ENCODE data around the gene ITPR1. TPM values are rescaled to one million over a fixed set of nuclear protein-coding genes. Genes with fewer than 3 reads are reported as not detected.

ITPR1 gene
- polyA plus RNA-seq, 2 of the 4 experiments (the other 2 are of a cell fraction) = 2.8 to 9.6 TPM

DNA sequence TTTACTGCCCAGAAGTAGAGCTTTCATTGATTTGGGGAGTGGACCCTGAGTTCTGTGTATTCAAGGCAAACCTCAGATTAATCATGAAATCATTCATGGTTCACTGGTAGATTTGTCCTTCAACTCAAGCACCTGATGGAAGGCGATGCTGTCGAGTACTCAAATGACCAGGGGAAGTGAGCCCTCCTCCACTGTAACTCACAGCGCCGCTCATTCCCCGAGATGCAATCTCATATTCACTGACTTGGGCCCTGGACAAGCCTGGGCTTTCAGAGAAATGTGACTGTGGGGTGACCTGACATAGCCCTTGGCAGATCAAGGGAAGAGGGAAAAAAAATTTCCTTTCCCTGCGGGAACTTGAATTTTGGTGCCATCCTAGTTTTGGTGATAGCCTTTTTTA is 329.4 kb downstream of the ITPR1 start:
- no peak for ATAC-seq
- H3K4me1 ChIP-seq = peaks cover 43% of the 10 kb centered on the region
- TF ChIP-seq, protein P1, sequence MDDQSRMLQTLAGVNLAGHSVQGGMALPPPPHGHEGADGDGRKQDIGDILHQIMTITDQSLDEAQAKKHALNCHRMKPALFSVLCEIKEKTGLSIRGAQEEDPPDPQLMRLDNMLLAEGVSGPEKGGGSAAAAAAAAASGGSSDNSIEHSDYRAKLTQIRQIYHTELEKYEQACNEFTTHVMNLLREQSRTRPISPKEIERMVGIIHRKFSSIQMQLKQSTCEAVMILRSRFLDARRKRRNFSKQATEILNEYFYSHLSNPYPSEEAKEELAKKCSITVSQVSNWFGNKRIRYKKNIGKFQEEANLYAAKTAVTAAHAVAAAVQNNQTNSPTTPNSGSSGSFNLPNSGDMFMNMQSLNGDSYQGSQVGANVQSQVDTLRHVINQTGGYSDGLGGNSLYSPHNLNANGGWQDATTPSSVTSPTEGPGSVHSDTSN (IDR thresholded peaks at IDR 0.05) = no peak
- no peak for TF ChIP-seq CBX2 (IDR thresholded peaks at IDR 0.05; ENCODE audit: borderline replicate concordance, low read depth)
- TF ChIP-seq EHMT2 (IDR thresholded peaks at IDR 0.05; ENCODE audit: low read depth) = no peak
- POLR2A ChIA-PET = no interaction called here
- 0 out of 6 replicates have a peak overlapping the region, but pooled peaks of 1 of the 2 experiments have one; percentile 20 for H3K27ac ChIP-seq
- FAIRE-seq = no peak
- no peak for DNase-seq (ENCODE audit: low read depth in 1 of 2, low spot score in 1 of 2)
- peaks cover 12% of the 10 kb centered on the region for H3K9me3 ChIP-seq
- H3K4me3 ChIP-seq = no peak overlapping the region
- no peak overlapping the region for H3K4me2 ChIP-seq
- CTCF ChIA-PET = interaction anchor here (1.4 to 1.6 kb wide), 2 partner anchors 111 to 204 kb away, joined by 3 to 7 read pairs; no protein-coding TSS in a partner anchor
- 96% methylated on average over 6 of the region's 6 CpGs for WGBS (ENCODE audit: missing lambda C conversion rate)

DNA sequence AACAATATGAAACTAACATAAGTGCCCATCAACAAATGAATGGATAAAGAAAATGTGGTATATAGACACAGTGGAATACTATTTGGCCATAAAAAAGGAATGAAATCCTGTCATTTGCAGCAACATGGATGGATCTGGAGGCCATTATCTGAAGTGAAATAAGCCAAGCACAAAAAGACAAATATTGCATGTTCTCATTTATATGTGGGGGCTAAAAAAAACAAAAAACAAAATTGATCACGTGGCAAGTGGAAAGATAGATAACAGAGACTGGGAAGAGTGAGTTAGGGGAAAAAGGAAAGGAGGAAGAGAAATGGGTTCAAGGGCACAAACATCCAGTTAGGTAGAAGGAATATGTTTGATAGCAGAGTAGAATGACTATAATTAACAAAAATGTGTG is 330.2 kb downstream of the ITPR1 start:
- WGBS (ENCODE audit: missing lambda C conversion rate) = 88% methylated on average over 1 of the region's 1 CpG
- FAIRE-seq (no peak), DNase-seq (ENCODE audit: low read depth in 1 of 2, low spot score in 1 of 2) (no peak), ATAC-seq (no peak)
- Histone ChIP-seq H3K4me2 (no peak overlapping the region), H3K4me3 (no peak overlapping the region), H3K9me3 (peaks cover 4% of the 10 kb centered on the region; the same call in 2 of the 3 replicates), H3K4me1 (peaks cover 51% of the 10 kb centered on the region), H3K27ac (peak overlapping the region in 1 of 2 experiments; percentile 87; a peak in 2 of 6 replicates)
- ChIA-PET POLR2A (no interaction called here), CTCF (interaction anchor here (1.1 to 1.6 kb wide), 2 partner anchors 101 to 203 kb away, joined by 3 to 7 read pairs; no protein-coding TSS in a partner anchor)
- TF ChIP-seq, protein P2, sequence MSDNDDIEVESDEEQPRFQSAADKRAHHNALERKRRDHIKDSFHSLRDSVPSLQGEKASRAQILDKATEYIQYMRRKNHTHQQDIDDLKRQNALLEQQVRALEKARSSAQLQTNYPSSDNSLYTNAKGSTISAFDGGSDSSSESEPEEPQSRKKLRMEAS (IDR thresholded peaks at IDR 0.05) = no peak
- TF ChIP-seq RARB (CRISPR knock-in tag; IDR thresholded peaks at IDR 0.05) (no peak), BHLHE40 (IDR thresholded peaks at IDR 0.05; ENCODE audit: low read depth, low read length) (no peak), EHMT2 (IDR thresholded peaks at IDR 0.05; ENCODE audit: low read depth) (no peak), FOSL2 (IDR thresholded peaks at IDR 0.05) (no peak), FOSL2 (CRISPR knock-in tag; IDR thresholded peaks at IDR 0.05) (no peak), GATA3 (IDR thresholded peaks at IDR 0.05; ENCODE audit: borderline replicate concordance) (no peak), RFX5 (IDR thresholded peaks at IDR 0.05) (no peak), HEYL (CRISPR knock-in tag; IDR thresholded peaks at IDR 0.05) (no peak), ZFP36 (IDR thresholded peaks at IDR 0.05; ENCODE audit: borderline replicate concordance, partially characterized antibody) (no peak), TP53 (CRISPR knock-in tag; IDR thresholded peaks at IDR 0.05) (no peak), ESRRA (IDR thresholded peaks at IDR 0.05; ENCODE audit: borderline replicate concordance, low read length) (no peak), MAZ (IDR thresholded peaks at IDR 0.05; ENCODE audit: borderline replicate concordance, low read depth, low read length) (no peak), FOXS1 (CRISPR knock-in tag; IDR thresholded peaks at IDR 0.05) (no peak), ZSCAN20 (CRISPR knock-in tag; IDR thresholded peaks at IDR 0.05) (no peak), CEBPB (IDR thresholded peaks at IDR 0.05) (no peak), RNF2 (IDR thresholded peaks at IDR 0.05; ENCODE audit: borderline replicate concordance, low read depth) (no peak)
- TF ChIP-seq, protein P3, sequence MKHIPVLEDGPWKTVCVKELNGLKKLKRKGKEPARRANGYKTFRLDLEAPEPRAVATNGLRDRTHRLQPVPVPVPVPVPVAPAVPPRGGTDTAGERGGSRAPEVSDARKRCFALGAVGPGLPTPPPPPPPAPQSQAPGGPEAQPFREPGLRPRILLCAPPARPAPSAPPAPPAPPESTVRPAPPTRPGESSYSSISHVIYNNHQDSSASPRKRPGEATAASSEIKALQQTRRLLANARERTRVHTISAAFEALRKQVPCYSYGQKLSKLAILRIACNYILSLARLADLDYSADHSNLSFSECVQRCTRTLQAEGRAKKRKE (CRISPR knock-in tag; IDR thresholded peaks at IDR 0.05; ENCODE audit: low read depth) = no peak
- TF ChIP-seq, protein P4, sequence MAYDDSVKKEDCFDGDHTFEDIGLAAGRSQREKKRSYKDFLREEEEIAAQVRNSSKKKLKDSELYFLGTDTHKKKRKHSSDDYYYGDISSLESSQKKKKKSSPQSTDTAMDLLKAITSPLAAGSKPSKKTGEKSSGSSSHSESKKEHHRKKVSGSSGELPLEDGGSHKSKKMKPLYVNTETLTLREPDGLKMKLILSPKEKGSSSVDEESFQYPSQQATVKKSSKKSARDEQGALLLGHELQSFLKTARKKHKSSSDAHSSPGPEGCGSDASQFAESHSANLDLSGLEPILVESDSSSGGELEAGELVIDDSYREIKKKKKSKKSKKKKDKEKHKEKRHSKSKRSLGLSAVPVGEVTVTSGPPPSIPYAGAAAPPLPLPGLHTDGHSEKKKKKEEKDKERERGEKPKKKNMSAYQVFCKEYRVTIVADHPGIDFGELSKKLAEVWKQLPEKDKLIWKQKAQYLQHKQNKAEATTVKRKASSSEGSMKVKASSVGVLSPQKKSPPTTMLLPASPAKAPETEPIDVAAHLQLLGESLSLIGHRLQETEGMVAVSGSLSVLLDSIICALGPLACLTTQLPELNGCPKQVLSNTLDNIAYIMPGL (CRISPR knock-in tag; IDR thresholded peaks at IDR 0.05; ENCODE audit: borderline replicate concordance) = no peak
- TF ChIP-seq, protein P5, sequence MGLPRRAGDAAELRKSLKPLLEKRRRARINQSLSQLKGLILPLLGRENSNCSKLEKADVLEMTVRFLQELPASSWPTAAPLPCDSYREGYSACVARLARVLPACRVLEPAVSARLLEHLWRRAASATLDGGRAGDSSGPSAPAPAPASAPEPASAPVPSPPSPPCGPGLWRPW (IDR thresholded peaks at IDR 0.05) = no peak
- TF ChIP-seq, protein P1 (IDR thresholded peaks at IDR 0.05) = no peak
